ENCODE data around the gene PLA1A.

GRCh38 chr3:119604878-119605277, 7.2 kb downstream of the PLA1A start:
- no peak for TF ChIP-seq POLR2AphosphoS5 (IDR thresholded peaks at IDR 0.05)
- TF ChIP-seq POLR2A (IDR thresholded peaks at IDR 0.05), result no peak
- no peak for TF ChIP-seq CTCF (IDR thresholded peaks at IDR 0.05)
